HCT116 (cell line): ENCODE data around the gene HDGF. TPM values are rescaled to one million over a fixed set of nuclear protein-coding genes. Genes with fewer than 3 reads are reported as not detected.

ENCODE experiments used
- ATAC-seq: fragments of 200-7000 bp; cut with Tn5 transposase; 2 replicates; pipeline ENCODE4 v1.9.1; 2020; ENCODE audit warnings: mild to moderate bottlenecking, moderate library complexity
- BruUV-seq: library from RNA; stranded (reverse); fragments of 400-500 nt; replicated peaks from 2 replicates; lab custom pipeline; 2021; lab: Mats Ljungman, UMichigan
- CTCF ChIA-PET: fragments of 300-600 bp; sonication (Branson Sonifier 250); formaldehyde crosslinking; loops from one replicate; lab custom pipeline; 2021; ENCODE audit warnings: antibody characterized with exemption; lab: Charles Lee
- POLR2A ChIA-PET: fragments of 300-600, 350-600 bp; sonication (Branson Sonifier 250); formaldehyde crosslinking; loops from one replicate; lab custom pipeline; 2021; ENCODE audit warnings: antibody characterized with exemption; lab: Charles Lee
- RAD21 ChIA-PET, 2 experiments: fragments of 300-600 bp; sonication (Branson Sonifier 250); formaldehyde crosslinking; loops; one replicate each; lab custom pipeline; 2023; ENCODE audit warnings: low total read pairs in 2 of 2; ENCODE audit not compliant: uncharacterized antibody in 2 of 2, unreplicated experiment in 2 of 2, low non-redundant PET in 1 of 2; lab: Charles Lee
- DNase-seq: peaks from one replicate; pipeline ENCODE4 v3.0.0-alpha.2; 2010; ENCODE audit warnings: low read depth, low spot score
- H2AFZ ChIP-seq: fragments of 200-600 bp; shearing (Covaris generic), sonication (generic); 2 replicates; pipeline ENCODE4 v1.6.1; 2017; ENCODE audit warnings: low read depth, mixed run types, mixed read lengths, antibody characterized with exemption, low read length; ENCODE audit not compliant: poor library complexity, severe bottlenecking
- H3K27ac ChIP-seq: 2 replicates; pipeline ENCODE4 v1.5.1; 2012; ENCODE audit warnings: low read depth, low read length
- H3K27me3 ChIP-seq: fragments of 200-600 bp; sonication (generic); 2 replicates; pipeline ENCODE4 v1.6.1; 2016; ENCODE audit warnings: mixed run types, low read length, mixed read lengths; ENCODE audit not compliant: insufficient read depth
- H3K36me3 ChIP-seq, 2 experiments: fragments of 200-500 bp in 1 of 2; fragments of 200-600 bp in 1 of 2; sonication (Bioruptor generic) in 1 of 2; sonication (generic) in 1 of 2; 2 replicates each; pipeline versions ENCODE4 v1.5.1 to v1.6.1; 2014 to 2016; ENCODE audit warnings: low read length in 2 of 2, inconsistent platforms in 1 of 2, mixed read lengths in 1 of 2, mixed run types in 1 of 2; ENCODE audit not compliant: insufficient read depth in 2 of 2, control insufficient read depth in 1 of 2
- H3K4me1 ChIP-seq, 2 experiments: fragments of 200-600 bp in 1 of 2; sonication (generic) in 1 of 2; 2 replicates each; pipeline versions ENCODE4 v1.5.1 to v1.6.1; 2012 to 2017; ENCODE audit warnings: low read length in 2 of 2, inconsistent platforms in 1 of 2, mild to moderate bottlenecking in 1 of 2, mixed read lengths in 1 of 2, mixed run types in 1 of 2, moderate library complexity in 1 of 2; ENCODE audit not compliant: insufficient read depth in 2 of 2, control insufficient read depth in 1 of 2
- H3K4me2 ChIP-seq: fragments of 200-600 bp; sonication (generic); 2 replicates; pipeline ENCODE4 v1.6.1; 2017; ENCODE audit warnings: mixed run types, low read length, mixed read lengths
- H3K4me3 ChIP-seq, 2 experiments: fragments of 200-600 bp in 1 of 2; sonication (generic) in 1 of 2; replicated peaks in 1 of 2; 2 replicates each; pipeline ENCODE4 v1.5.1; 2011 to 2016; ENCODE audit warnings: low read length in 2 of 2, control low read depth in 1 of 2, low read depth in 1 of 2, mild to moderate bottlenecking in 1 of 2, mixed read lengths in 1 of 2, mixed run types in 1 of 2
- H3K79me2 ChIP-seq: fragments of 200-600 bp; sonication (generic); 2 replicates; pipeline ENCODE4 v1.6.1; 2017; ENCODE audit warnings: mild to moderate bottlenecking, mixed run types, low read length, moderate library complexity, mixed read lengths; ENCODE audit not compliant: insufficient read depth
- H3K9ac ChIP-seq: fragments of 200-600 bp; sonication (generic); 2 replicates; pipeline ENCODE4 v1.6.1; 2016; ENCODE audit warnings: low read length, mixed read lengths
- H3K9me2 ChIP-seq: fragments of 200-600 bp; sonication (generic), shearing (Covaris generic); 2 replicates; pipeline ENCODE4 v1.6.1; 2017; ENCODE audit warnings: mixed run types, mild to moderate bottlenecking, moderate library complexity; ENCODE audit not compliant: insufficient read depth
- H3K9me3 ChIP-seq, 2 experiments: fragments of 200-500 bp in 1 of 2; fragments of 200-600 bp in 1 of 2; sonication (Bioruptor generic) in 1 of 2; sonication (generic) in 1 of 2; 2 replicates each; pipeline ENCODE4 v1.6.1; 2014 to 2017; ENCODE audit warnings: low read length in 2 of 2, mixed read lengths in 2 of 2, inconsistent platforms in 1 of 2, low read depth in 1 of 2, mild to moderate bottlenecking in 1 of 2, mixed run types in 1 of 2, moderate library complexity in 1 of 2; ENCODE audit not compliant: control insufficient read depth in 1 of 2, insufficient read depth in 1 of 2
- H4K20me1 ChIP-seq: fragments of 200-600 bp; sonication (generic), shearing (Covaris generic); 2 replicates; pipeline ENCODE4 v1.6.1; 2017; ENCODE audit warnings: mixed run types, mild to moderate bottlenecking, moderate library complexity; ENCODE audit not compliant: insufficient read depth
- EGR1 ChIP-seq: IDR thresholded peaks from 2 replicates; pipeline ENCODE4 v1.6.1; 2012; ENCODE audit warnings: low read depth
- ELF1 ChIP-seq: IDR thresholded peaks from 2 replicates; pipeline ENCODE4 v1.6.1; 2012; ENCODE audit warnings: low read depth, borderline replicate concordance
- MAX ChIP-seq: IDR thresholded peaks from 2 replicates; pipeline ENCODE4 v1.6.1; 2012
- POLR2AphosphoS5 ChIP-seq: IDR thresholded peaks from 2 replicates; pipeline ENCODE4 v1.6.1; 2011; ENCODE audit warnings: mild to moderate bottlenecking, low read depth, low read length, moderate library complexity
- REST ChIP-seq: IDR thresholded peaks from 2 replicates; pipeline ENCODE4 v1.6.1; 2012; ENCODE audit warnings: low read depth
- ZNF274 ChIP-seq: fragments of 200-500 bp; sonication (Bioruptor generic); IDR thresholded peaks from 2 replicates; pipeline ENCODE4 v1.6.1; 2014; ENCODE audit warnings: mild to moderate bottlenecking, low read depth, low read length, inconsistent platforms
- intact Hi-C: fragments of 100-400 bp; cut with micrococcal nuclease; formaldehyde crosslinking; loops from 2 replicates; pipeline ENCODE4 v1.10.0; 2022
- total RNA-seq: library from RNA; stranded (reverse); gene quantifications from one replicate; pipeline ENCODE4 v1.2.1, GENCODE V29; 2021; ENCODE audit not compliant: unreplicated experiment

HDGF gene
- total RNA-seq, 1 experiment from 2014 or later: 304 TPM

GRCh38 chr1:156768610-156769295 lies 17.3 kb upstream of the HDGF start (continued):
- TF ChIP-seq REST: no peak
- TF ChIP-seq POLR2AphosphoS5: no peak
- TF ChIP-seq ZNF274: no peak
- no peak for TF ChIP-seq ELF1

- Histone ChIP-seq H3K4me1 (peaks cover 13 to 19% of the 10 kb centered on the region in 2 experiments), H3K27ac (peak overlapping the region; percentile 85), H3K27me3 (no peaks in the 10 kb centered on the region), H3K36me3 (peaks cover 4 to 22% of the 10 kb centered on the region in 2 experiments; a peak in 2 of 4 replicates), H2AFZ (no peak overlapping the region), H3K9me3 (no peaks in the 10 kb centered on the region), H4K20me1 (no peaks in the 10 kb centered on the region), H3K9me2 (no peaks in the 10 kb centered on the region), H3K4me2 (peak overlapping the region; percentile 95), H3K4me3 (peak overlapping the region; percentile 74 to 95), H3K9ac (peak overlapping the region; percentile 98), H3K79me2 (peaks cover 66% of the 10 kb centered on the region)
- ChIA-PET CTCF (interaction anchor here (1.1 to 6.4 kb wide), 6 partner anchors 20 to 166 kb away, joined by 5 to 51 read pairs (median 6); partner anchors contain the start of genes ISG20L2, METTL25B, MRPL24 and NTRK1), RAD21 (interaction anchor here (1.3 to 1.4 kb wide), 4 partner anchors 16 to 39 kb away, joined by 4 to 5 read pairs (median 4); partner anchors contain the start of genes MRPL24 (in 2 of the 2), ISG20L2 (in 1 of the 2) and METTL25B (in 1 of the 2)), POLR2A (interaction anchor here (1.3 to 1.9 kb wide), 6 partner anchors 16 to 79 kb away, joined by 4 to 14 read pairs (median 8); partner anchors contain the start of genes HDGF, ISG20L2, METTL25B and MRPL24)
- no peak for DNase-seq
- TF ChIP-seq ELF1: no peak
- TF ChIP-seq EGR1: no peak; the same call in 1 of the 2 replicates
- no peak for TF ChIP-seq ZNF274
- 0 out of 2 replicates have a peak, but pooled peaks have one; percentile 28 for TF ChIP-seq MAX
- ATAC-seq: peak; percentile 3
- BruUV-seq: no TSS peak
- intact Hi-C loops: loop anchor here (1.0 to 5.0 kb wide), 5 partner anchors 16 to 81 kb away; partner anchors contain the start of genes ISG20L2, METTL25B and MRPL24
Observed at GRCh38 chr1:156767879-156768604, 16.6 kb upstream of the HDGF start.
